Pulmonary artery endothelial cell (primary cell): ENCODE results near the gene GRIK2. TPM values are rescaled to one million over a fixed set of nuclear protein-coding genes. Genes with fewer than 3 reads are reported as not detected.

Source experiments
- DNase-seq: peaks from one replicate; pipeline ENCODE4 v3.0.0-alpha.2; 2011; ENCODE audit warnings: low read depth, low spot score
- total RNA-seq: library from RNA; depleted of rRNA; stranded (reverse); fragments of >200 nt; gene quantifications from 2 replicates; pipeline ENCODE4 v1.2.3, GENCODE V29; 2014

Gene GRIK2
- total RNA-seq, 1 donor from 2014 or later, result not detected

- no peak for DNase-seq
These were observed 144.3 kb downstream of the GRIK2 start for GRCh38 chr6:101537753-101538316.

- DNase-seq, result no peak
These were observed 146.2 kb downstream of the GRIK2 start for GRCh38 chr6:101539510-101540245.

- DNase-seq, result no peak
These were observed 148.4 kb downstream of the GRIK2 start for GRCh38 chr6:101541894-101542293.

- DNase-seq, result no peak
These were observed 150.3 kb downstream of the GRIK2 start for GRCh38 chr6:101543796-101544195.

- DNase-seq, result no peak
These were observed 150.8 kb downstream of the GRIK2 start for GRCh38 chr6:101544286-101544685.

GRCh38 chr6:101545191-101545590 is 151.7 kb downstream of the GRIK2 start:
- DNase-seq, result no peak

GRCh38 chr6:101550451-101550850 is 156.9 kb downstream of the GRIK2 start:
- DNase-seq, result no peak

- DNase-seq, result no peak
These were observed 160.7 kb downstream of the GRIK2 start for GRCh38 chr6:101554231-101554630.

- no peak for DNase-seq
These were observed 165.2 kb downstream of the GRIK2 start for GRCh38 chr6:101558712-101559111.

GRCh38 chr6:101572627-101573026 is 179.1 kb downstream of the GRIK2 start:
- no peak for DNase-seq

- no peak for DNase-seq
These were observed 183.6 kb downstream of the GRIK2 start for GRCh38 chr6:101577091-101577490.

GRCh38 chr6:101578306-101578705 is 184.8 kb downstream of the GRIK2 start:
- no peak for DNase-seq

GRCh38 chr6:101582792-101583191 is 189.3 kb downstream of the GRIK2 start:
- DNase-seq, result no peak

GRCh38 chr6:101585501-101585900 is 192.0 kb downstream of the GRIK2 start:
- DNase-seq, result no peak

GRCh38 chr6:101588343-101588742 is 194.8 kb downstream of the GRIK2 start:
- no peak for DNase-seq

GRCh38 chr6:101595276-101595675 is 201.8 kb downstream of the GRIK2 start:
- DNase-seq, result no peak

GRCh38 chr6:101597693-101598092 is 204.2 kb downstream of the GRIK2 start:
- DNase-seq, result no peak

GRCh38 chr6:101605426-101605825 is 211.9 kb downstream of the GRIK2 start:
- DNase-seq, result no peak

GRCh38 chr6:101605874-101606273 is 212.4 kb downstream of the GRIK2 start:
- DNase-seq, result no peak

- no peak for DNase-seq
These were observed 213.7 kb downstream of the GRIK2 start for GRCh38 chr6:101607111-101607690.

GRCh38 chr6:101608703-101609102 is 215.2 kb downstream of the GRIK2 start:
- DNase-seq, result no peak

GRCh38 chr6:101613556-101613955 is 220.0 kb downstream of the GRIK2 start:
- no peak for DNase-seq

- no peak for DNase-seq
These were observed 221.3 kb downstream of the GRIK2 start for GRCh38 chr6:101614774-101615173.
